ENCODE data around the gene ADAM19.

The ADAM19 gene

DNA sequence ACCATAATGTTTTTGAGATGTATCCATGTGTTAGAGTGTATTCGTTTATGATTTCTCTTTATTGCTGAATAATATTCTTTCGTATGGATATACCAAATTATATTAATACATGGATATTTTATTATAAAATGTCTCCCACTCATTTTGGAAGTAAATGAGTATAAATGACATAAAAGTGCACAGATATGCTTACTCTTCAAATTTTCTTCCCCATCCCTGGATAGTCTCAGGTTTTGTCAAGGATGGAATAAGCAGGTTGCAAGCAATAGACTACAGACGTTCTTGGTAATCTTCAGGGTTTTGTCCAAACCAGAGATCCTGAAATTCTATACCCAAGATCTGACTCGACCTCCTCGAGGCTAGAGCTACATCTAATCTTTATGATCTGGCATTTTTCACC lies 64.9 kb downstream of the ADAM19 start:
- ChIA-PET POLR2A (no interaction called here), CTCF (no interaction called here)
- no peak for DNase-seq (ENCODE audit: extremely low spot score)
- TF ChIP-seq CTBP1 (IDR thresholded peaks at IDR 0.05; ENCODE audit: borderline replicate concordance) (no peak), BHLHE40 (IDR thresholded peaks at IDR 0.05; ENCODE audit: borderline replicate concordance) (no peak), L3MBTL2 (conservative IDR thresholded peaks at IDR 0.05) (no peak), NFRKB (IDR thresholded peaks at IDR 0.05) (no peak), ELF4 (IDR thresholded peaks at IDR 0.05) (no peak), SP1 (IDR thresholded peaks at IDR 0.05) (no peak), ZNF384 (IDR thresholded peaks at IDR 0.05) (no peak), HDGF (IDR thresholded peaks at IDR 0.05; ENCODE audit: borderline replicate concordance) (no peak), SUZ12 (IDR thresholded peaks at IDR 0.05) (no peak), FOXA1 (IDR thresholded peaks at IDR 0.05) (no peak), ARNT (IDR thresholded peaks at IDR 0.05) (no peak), FOXK2 (IDR thresholded peaks at IDR 0.05) (no peak), FOXM1 (IDR thresholded peaks at IDR 0.05; ENCODE audit: borderline replicate concordance) (no peak), TARDBP (IDR thresholded peaks at IDR 0.05) (no peak), LEF1 (IDR thresholded peaks at IDR 0.05; ENCODE audit: borderline replicate concordance) (no peak)
- TF ChIP-seq, protein P1, sequence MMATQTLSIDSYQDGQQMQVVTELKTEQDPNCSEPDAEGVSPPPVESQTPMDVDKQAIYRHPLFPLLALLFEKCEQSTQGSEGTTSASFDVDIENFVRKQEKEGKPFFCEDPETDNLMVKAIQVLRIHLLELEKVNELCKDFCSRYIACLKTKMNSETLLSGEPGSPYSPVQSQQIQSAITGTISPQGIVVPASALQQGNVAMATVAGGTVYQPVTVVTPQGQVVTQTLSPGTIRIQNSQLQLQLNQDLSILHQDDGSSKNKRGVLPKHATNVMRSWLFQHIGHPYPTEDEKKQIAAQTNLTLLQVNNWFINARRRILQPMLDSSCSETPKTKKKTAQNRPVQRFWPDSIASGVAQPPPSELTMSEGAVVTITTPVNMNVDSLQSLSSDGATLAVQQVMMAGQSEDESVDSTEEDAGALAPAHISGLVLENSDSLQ (IDR thresholded peaks at IDR 0.05): no peak

DNA sequence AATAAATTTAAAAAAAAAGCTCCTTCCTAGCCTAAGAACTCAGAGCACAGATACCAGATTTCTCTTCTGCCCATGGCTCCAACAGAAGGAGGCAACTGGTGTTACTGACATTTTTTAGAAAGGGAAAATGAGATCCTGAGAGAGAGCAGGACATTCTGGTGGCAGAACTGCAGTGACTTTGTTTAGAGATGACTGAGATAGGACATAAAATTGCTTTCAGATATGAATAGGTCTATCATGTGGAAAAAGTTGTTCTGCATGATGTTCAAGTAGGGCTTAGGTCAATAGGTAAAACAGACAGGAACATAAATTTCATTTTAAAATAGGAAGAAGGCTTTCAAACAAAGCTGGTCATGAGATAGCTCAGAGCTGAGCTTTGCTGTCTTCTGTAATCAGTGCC lies 66.0 kb downstream of the ADAM19 start:
- DNase-seq (ENCODE audit: extremely low spot score): no peak
- ChIA-PET CTCF (no interaction called here), POLR2A (no interaction called here)
- TF ChIP-seq CTBP1 (IDR thresholded peaks at IDR 0.05; ENCODE audit: borderline replicate concordance): no peak
- no peak for TF ChIP-seq SP1 (IDR thresholded peaks at IDR 0.05)
- TF ChIP-seq L3MBTL2 (conservative IDR thresholded peaks at IDR 0.05): no peak
- TF ChIP-seq HDGF (IDR thresholded peaks at IDR 0.05; ENCODE audit: borderline replicate concordance): no peak
- no peak for TF ChIP-seq BHLHE40 (IDR thresholded peaks at IDR 0.05; ENCODE audit: borderline replicate concordance)

DNA sequence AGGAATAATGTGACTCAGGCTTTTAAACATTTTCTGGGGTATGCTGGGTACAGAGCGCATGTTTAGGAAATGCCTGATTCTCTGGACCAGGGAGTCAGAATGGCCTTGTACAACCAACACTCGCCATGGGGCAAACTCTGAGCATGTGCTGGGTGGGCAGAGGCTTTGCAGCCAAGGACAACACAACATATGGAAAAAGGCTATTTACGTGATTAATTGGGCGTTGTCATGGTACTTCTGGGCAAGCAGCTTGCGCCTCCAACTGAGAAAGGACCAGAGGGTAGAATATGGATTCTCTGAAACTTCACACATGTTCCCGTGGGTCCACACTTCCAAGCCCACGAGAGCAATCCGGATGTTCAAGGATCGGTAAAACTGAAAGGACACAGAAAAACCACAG lies 66.5 kb downstream of the ADAM19 start:
- DNase-seq (ENCODE audit: extremely low spot score): no peak
- ChIA-PET CTCF (no interaction called here), POLR2A (no interaction called here)
- TF ChIP-seq CTBP1 (IDR thresholded peaks at IDR 0.05; ENCODE audit: borderline replicate concordance) (no peak), NFRKB (IDR thresholded peaks at IDR 0.05) (no peak), SUZ12 (IDR thresholded peaks at IDR 0.05) (no peak), LEF1 (IDR thresholded peaks at IDR 0.05; ENCODE audit: borderline replicate concordance) (no peak), FOXK2 (IDR thresholded peaks at IDR 0.05) (no peak), HDGF (IDR thresholded peaks at IDR 0.05; ENCODE audit: borderline replicate concordance) (no peak), ARNT (IDR thresholded peaks at IDR 0.05) (no peak), TARDBP (IDR thresholded peaks at IDR 0.05) (no peak)
- TF ChIP-seq, protein P1 (IDR thresholded peaks at IDR 0.05): no peak

DNA sequence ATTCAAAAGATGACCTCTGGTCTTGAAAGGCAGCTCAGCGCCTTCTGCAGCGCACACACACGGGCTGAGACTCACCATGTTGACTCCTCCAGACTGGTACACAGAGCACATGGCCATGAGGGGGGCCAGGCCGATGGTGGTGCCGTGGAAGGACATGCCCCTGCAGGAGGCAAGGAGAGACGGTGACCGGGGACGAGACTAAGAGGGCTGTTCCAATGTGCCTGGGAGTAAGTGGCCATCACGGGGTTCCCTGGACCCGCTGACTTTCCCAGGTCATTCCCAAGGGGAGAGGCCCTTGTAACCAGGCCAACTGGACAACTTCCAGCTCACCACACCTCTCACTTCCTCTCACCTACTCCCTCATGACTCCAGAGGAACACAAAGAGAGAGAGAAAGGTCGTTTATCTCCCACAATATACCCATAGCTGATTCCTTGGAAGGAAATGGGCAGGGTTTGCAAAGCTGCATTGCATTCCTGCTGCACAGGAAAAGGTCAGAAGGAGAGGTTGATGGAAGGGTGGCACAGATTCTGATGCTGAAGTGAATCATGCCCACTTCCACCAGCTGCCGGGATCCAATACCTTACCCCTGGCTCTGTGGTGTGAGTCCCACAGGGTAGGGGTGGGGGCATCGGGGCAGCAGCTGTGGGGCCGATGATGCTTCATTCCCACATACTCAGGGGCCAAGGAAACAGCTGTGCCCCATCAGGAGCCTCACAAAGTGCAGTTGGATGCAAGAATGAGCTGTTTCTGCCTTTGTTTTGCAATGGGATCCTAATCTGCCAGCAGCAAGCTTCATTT lies 68.4 kb downstream of the ADAM19 start:
- no peak for DNase-seq (ENCODE audit: extremely low spot score)

DNA sequence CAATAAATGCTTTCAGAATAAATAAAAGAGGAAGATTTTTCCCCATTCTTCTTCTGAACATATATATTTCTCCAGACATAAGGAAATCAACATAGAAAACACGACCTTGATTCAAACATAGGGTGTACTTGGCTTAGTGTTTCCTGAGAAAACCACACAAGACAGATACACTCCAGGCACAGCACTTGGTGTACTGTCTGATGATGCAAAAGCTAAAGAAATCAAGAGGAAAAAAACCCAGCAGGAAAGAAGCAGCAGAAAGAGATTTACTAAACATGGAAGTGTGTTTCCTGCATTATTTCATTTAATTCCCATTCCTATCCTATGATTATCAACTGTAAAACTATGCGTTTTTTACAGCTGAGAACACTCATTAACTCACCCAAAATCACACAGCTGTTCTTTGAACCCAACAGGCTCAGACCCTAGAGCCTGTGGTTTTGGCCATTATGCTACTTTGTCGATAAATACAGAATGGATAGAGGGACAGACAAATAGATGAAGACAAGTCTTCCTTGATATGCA lies 69.4 kb downstream of the ADAM19 start:
- no peak for DNase-seq (ENCODE audit: extremely low spot score)
- ChIA-PET POLR2A (no interaction called here), CTCF (no interaction called here)
- TF ChIP-seq HDGF (IDR thresholded peaks at IDR 0.05; ENCODE audit: borderline replicate concordance) (no peak), L3MBTL2 (conservative IDR thresholded peaks at IDR 0.05) (no peak), ELF4 (IDR thresholded peaks at IDR 0.05) (no peak), FOXM1 (IDR thresholded peaks at IDR 0.05; ENCODE audit: borderline replicate concordance) (no peak), SP1 (IDR thresholded peaks at IDR 0.05) (no peak)
- TF ChIP-seq, protein P1 (IDR thresholded peaks at IDR 0.05): no peak

More for the DNA sequence above, 68.4 kb downstream of the ADAM19 start:
- ChIA-PET CTCF (interaction anchor here (1.1 kb wide), 1 partner anchor 8 kb away, joined by 3 read pairs; no protein-coding TSS in a partner anchor), POLR2A (no interaction called here)
- no peak for TF ChIP-seq TARDBP (IDR thresholded peaks at IDR 0.05)
- no peak for TF ChIP-seq L3MBTL2 (conservative IDR thresholded peaks at IDR 0.05)
- no peak for TF ChIP-seq HDGF (IDR thresholded peaks at IDR 0.05; ENCODE audit: borderline replicate concordance)
- TF ChIP-seq ARNT (IDR thresholded peaks at IDR 0.05): no peak
- TF ChIP-seq BHLHE40 (IDR thresholded peaks at IDR 0.05; ENCODE audit: borderline replicate concordance): no peak
- no peak for TF ChIP-seq LEF1 (IDR thresholded peaks at IDR 0.05; ENCODE audit: borderline replicate concordance)
- TF ChIP-seq ELF4 (IDR thresholded peaks at IDR 0.05): no peak
- TF ChIP-seq FOXA1 (IDR thresholded peaks at IDR 0.05): no peak

DNA sequence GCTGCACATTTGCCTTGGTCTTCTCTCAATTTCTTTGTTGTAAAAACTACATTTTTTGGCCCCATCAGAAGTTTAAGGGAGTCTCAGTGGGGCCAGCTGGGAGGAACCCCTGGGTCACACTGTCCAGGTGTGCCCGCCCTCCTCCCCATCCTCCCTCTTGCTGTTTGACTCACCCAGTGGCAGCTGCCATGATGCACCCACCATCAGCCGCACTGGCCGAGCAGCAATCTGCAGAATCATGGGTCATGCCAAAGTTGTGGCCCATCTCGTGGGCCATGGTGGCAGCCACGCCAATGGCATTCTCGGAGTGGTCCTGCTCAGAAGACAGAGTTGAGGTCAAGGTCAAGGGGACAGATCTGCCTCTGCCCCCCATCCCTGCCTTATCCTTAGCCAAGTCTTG lies 70.1 kb downstream of the ADAM19 start:
- POLR2A ChIA-PET: no interaction called here
- no peak for DNase-seq (ENCODE audit: extremely low spot score)
- TF ChIP-seq SUZ12 (IDR thresholded peaks at IDR 0.05) (no peak), NFRKB (IDR thresholded peaks at IDR 0.05) (no peak), CTBP1 (IDR thresholded peaks at IDR 0.05; ENCODE audit: borderline replicate concordance) (no peak), FOXK2 (IDR thresholded peaks at IDR 0.05) (no peak), TARDBP (IDR thresholded peaks at IDR 0.05) (no peak), LEF1 (IDR thresholded peaks at IDR 0.05; ENCODE audit: borderline replicate concordance) (no peak), ELF4 (IDR thresholded peaks at IDR 0.05) (no peak), SP1 (IDR thresholded peaks at IDR 0.05) (no peak), FOXA1 (IDR thresholded peaks at IDR 0.05) (no peak), FOXM1 (IDR thresholded peaks at IDR 0.05; ENCODE audit: borderline replicate concordance) (no peak), ZNF384 (IDR thresholded peaks at IDR 0.05) (no peak), HDGF (IDR thresholded peaks at IDR 0.05; ENCODE audit: borderline replicate concordance) (no peak), L3MBTL2 (conservative IDR thresholded peaks at IDR 0.05) (no peak), BHLHE40 (IDR thresholded peaks at IDR 0.05; ENCODE audit: borderline replicate concordance) (no peak), ARNT (IDR thresholded peaks at IDR 0.05) (no peak)
- TF ChIP-seq, protein P1 (IDR thresholded peaks at IDR 0.05): no peak
- CTCF ChIA-PET: no interaction called here
